Measurements from ENCODE around the gene ZDHHC11B.
"Not testable (repeated sequence)": the region's sequence is repeated elsewhere in the genome, so short reads cannot be mapped to it uniquely, and the experiment has no call there.

ZDHHC11B gene

DNA sequence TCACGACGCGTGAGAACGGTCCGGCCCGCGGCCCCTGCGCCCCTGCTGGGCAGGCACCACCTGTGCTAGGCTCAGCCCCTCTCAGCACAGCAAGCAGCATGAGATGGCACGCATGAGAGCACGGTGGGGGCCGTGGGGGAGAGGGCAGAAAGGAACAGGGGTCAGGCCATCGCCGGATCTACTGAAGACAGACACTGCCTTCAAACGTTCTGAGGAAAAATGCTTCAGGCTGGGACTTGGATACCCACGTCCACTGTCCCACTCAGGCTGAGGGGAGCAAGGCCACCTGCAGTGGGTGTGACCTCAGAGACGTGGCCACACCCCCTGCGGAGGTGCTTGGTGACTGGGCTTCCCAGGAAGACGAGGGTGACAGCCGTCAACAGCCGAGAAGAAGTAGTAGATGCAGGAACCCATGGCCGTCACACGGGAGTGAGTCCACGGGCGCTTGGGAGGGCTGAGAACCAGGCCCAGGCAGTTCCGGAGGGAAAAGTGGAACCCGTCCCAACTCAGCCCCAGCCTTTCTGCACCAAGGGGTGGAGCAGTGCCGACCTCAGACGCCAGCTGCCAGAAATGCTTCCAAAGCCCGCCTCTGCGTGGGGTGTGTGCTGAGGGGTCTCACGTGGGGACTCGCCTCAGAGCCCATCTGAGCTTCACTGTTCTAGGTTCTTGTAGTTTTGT, 104.3 kb downstream of the ZDHHC11B start:
- not testable (repeated sequence) for H3K4me1 Mint-ChIP-seq; H3K36me3 Mint-ChIP-seq; ATAC-seq (replicated peaks); H3K9me3 Mint-ChIP-seq; H3K27ac Mint-ChIP-seq; H3K4me3 Mint-ChIP-seq; DNase-seq
- H3K27me3 Mint-ChIP-seq, result peaks cover 20 to 47% of the 10 kb centered on the region in 2 donors

DNA sequence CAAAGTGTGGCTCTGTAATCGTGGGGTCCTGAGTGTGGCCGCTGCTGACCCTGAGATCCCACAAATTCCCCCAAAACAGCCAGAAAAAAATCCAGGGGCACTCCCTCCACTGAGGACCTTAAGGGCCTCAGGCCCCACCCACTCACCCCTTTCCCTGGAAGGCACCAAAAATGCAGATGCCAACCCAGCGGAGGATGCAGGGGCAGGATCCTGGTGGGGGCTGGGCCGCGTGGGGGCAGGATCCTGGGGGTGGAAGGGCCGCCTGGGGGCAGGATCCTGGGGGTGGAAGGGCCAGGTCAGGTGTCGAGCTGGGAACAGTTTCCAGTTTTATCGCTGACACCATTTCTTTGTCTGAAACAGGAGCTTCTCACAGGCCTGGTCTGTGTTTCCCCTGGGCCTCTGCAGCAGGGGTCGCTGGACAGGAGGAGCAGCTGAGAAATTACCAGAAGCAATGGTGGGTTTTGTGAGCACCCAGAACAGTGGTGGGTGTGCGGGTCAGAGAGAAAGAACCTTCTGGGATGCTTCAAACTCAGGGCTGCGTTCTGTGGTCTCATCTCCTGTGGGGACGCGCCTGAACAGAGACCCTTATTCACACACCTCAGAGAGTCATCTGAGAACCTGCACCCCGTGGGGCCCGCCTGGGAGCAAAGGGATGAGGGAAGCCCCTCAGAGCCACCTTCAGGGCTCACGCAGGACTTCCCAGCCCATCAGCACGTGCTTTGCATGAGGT, 105.2 kb downstream of the ZDHHC11B start:
- not testable (repeated sequence) for ATAC-seq (replicated peaks); H3K36me3 Mint-ChIP-seq; H3K9me3 Mint-ChIP-seq; H3K27ac Mint-ChIP-seq; DNase-seq; H3K4me1 Mint-ChIP-seq; H3K4me3 Mint-ChIP-seq
- peaks cover 15 to 39% of the 10 kb centered on the region in 2 donors for H3K27me3 Mint-ChIP-seq

DNA sequence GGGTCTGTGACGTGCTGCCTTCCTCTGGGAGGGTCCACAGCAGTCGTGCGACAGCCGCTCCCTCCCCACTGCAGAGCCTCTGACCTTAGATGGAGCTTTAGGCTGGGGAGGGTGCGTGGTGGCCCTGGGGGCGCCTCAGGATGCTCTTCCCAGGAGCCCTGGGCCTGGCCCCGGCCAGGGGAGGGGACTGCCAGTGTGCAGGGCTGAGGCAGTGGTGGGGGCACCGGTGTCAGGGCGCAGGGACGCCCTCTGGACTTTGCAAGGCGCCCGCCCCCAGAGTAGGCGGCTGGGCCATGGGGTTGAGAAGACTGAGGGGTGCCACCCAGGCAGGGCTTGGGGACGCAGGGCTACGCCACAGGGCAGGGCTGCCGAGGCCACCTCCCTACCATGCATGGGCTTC, 106.0 kb downstream of the ZDHHC11B start:
- H3K9me3 Mint-ChIP-seq; H3K4me1 Mint-ChIP-seq; H3K36me3 Mint-ChIP-seq; DNase-seq; H3K4me3 Mint-ChIP-seq; ATAC-seq (replicated peaks); H3K27ac Mint-ChIP-seq: not testable (repeated sequence)
- peaks cover 18 to 42% of the 10 kb centered on the region in 2 donors for H3K27me3 Mint-ChIP-seq

DNA sequence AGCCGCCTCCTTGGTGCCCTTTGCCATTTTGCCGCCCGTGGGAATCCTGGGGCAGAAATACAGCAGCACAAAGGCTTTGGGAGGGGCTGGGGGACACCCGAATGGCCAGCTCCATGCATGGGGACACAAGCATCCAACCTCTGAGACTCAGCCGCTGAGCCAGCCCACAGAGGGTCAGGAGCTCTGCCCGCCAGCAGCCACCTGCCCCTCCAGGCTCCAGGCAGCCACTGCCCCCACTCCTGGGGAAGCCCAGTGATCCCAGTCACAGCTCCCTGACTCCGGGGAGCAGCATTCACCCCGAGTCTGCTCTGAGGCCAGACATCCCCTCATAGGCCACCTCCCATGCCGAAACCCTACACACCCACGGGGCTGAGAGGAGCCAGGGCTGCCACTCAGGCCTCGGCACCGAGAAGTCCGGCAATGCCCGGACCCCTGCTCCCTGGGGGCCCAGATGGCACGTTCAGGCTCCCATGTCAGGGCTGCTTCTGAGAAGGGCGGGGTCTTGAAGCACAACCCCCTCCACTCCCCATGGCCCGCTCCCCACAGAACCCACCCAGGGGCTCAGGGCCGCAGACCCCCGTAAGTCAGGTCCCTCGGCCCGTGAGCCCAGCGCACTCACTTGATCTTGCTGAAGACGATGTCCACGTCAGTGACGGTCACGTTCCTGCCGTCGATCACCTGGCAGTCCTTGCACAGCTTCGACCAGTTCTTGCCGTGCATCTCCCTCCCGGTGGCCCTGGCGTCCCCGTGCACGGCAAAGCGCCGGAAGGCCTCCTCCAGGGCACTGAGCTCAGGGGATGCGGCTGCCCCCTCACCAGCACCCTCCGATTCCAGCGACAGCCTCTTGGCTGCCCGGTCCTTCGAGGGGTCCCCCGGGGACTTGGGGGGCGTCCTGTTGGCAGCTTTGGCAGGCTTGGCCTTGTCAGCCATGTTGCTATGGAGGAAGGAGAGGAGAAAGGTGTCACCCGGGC, 107.1 kb downstream of the ZDHHC11B start:
- H3K9me3 Mint-ChIP-seq, result no peaks in the 10 kb centered on the region
- peaks cover 27 to 53% of the 10 kb centered on the region in 2 donors for H3K27me3 Mint-ChIP-seq
- H3K4me3 Mint-ChIP-seq, result no peak overlapping the region
- ATAC-seq (replicated peaks) (no peak), DNase-seq (no peak)
- H3K4me1 Mint-ChIP-seq, result peaks cover 9 to 16% of the 10 kb centered on the region in 2 donors
- H3K36me3 Mint-ChIP-seq, result no peaks in the 10 kb centered on the region
- no peak overlapping the region for H3K27ac Mint-ChIP-seq

DNA sequence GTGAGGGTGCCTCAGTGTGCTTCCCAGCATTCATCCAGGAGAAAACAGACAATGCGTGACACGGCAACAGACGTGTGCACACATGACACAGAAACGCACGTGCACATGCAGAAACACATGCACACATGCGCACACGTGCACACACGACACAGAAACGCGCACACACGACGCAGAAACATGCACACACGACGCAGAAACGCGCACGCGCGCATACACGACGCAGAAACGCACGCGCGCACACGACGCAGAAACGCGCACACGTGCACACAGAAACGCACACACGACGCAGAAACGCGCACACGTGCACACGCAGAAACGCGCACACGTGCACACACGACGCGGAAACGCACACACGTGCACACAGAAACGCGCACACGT, 107.8 kb downstream of the ZDHHC11B start:
- Mint-ChIP-seq H3K27ac (no peak overlapping the region), H3K4me1 (peaks cover 10 to 23% of the 10 kb centered on the region in 2 donors), H3K27me3 (peaks cover 29 to 59% of the 10 kb centered on the region in 2 donors), H3K36me3 (no peaks in the 10 kb centered on the region), H3K4me3 (no peak overlapping the region), H3K9me3 (no peaks in the 10 kb centered on the region)
- DNase-seq (no peak), ATAC-seq (replicated peaks) (no peak)

DNA sequence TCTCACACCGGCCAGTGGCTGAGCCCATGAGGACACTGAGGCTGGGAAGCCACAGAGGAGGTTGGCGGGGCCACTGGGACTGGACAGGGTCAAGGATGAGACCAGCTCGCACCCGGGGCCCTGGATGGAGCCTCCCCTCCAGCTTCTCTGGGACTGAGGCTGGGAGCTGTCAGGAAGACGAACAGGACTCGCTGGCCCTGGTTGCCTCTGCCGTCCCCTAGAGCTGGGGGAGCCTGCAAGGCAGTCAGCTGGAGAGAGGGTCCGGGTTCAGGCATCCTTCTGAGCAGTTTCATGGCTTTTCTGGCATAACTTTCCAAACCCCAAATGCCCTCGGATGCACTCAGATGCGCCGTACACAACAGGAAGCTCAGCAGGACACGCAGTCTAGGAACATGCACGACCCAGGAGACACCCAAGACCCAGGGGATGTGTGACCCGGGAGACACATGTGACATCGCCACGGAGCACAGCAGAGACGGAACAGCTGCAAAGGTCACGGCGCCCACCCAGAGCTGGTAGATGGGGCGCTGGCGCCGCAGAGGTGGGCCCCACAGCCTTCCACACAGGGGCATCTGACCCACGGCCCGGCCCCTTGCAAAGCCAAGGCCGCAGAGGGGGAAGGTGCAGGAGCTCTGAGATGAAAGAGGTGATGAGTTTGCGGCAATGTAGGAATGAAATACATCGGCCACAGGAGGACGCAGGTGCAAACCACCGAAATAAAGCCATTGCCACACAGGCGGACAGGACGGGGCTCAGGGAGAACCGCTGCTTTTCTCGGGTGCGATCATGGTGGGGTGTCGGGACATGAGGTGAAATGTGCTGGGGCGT, 108.4 kb downstream of the ZDHHC11B start:
- DNase-seq (no peak), ATAC-seq (replicated peaks) (no peak)
- peaks cover 29 to 55% of the 10 kb centered on the region in 2 donors for H3K27me3 Mint-ChIP-seq
- peaks cover 10 to 23% of the 10 kb centered on the region in 2 donors for H3K4me1 Mint-ChIP-seq
- no peaks in the 10 kb centered on the region for H3K9me3 Mint-ChIP-seq
- no peak overlapping the region for H3K4me3 Mint-ChIP-seq
- no peaks in the 10 kb centered on the region for H3K36me3 Mint-ChIP-seq
- H3K27ac Mint-ChIP-seq, result no peak overlapping the region

DNA sequence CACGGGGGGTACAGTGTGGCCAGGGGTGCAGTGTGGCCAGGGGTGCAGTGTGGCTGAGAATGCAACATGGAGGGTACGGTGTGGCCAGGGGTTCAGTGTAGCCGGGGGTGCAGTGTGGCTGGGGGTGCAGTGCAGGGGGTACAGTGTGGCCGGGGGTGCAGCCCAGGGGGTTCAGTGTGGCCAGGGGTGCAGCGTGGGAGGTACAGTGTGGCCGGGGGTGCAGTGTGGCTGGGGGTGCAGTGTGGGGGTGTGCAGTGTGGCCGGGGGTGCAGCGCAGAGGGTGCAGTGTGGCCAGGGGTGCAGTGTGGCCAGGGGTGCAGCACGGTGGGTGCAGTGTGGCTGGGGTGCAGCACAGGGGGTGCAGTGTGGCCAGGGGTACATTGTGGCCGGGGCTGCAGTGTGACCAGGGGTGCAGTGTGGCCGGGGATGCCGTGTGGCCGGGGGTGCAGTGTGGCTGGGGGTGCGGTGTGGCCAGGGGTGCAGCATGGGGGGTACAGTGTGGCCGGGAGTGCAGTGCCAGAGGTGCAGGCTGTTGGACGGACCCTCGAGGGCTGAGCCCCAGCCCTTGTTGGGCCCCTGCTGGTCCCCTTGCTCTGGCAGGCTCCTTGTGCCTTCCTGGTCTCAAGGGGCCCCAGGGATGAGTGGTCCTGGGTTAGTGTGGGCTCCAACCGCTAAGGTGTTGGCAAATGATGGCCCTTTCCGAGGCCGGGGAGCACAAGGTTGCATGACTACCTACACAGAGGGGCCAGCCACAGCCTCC, 109.2 kb downstream of the ZDHHC11B start:
- H3K4me3 Mint-ChIP-seq, result no peak overlapping the region
- ATAC-seq (replicated peaks) (no peak), DNase-seq (no peak)
- peaks cover 29 to 51% of the 10 kb centered on the region in 2 donors for H3K27me3 Mint-ChIP-seq
- peaks cover 10 to 23% of the 10 kb centered on the region in 2 donors for H3K4me1 Mint-ChIP-seq
- H3K27ac Mint-ChIP-seq, result no peak overlapping the region
- H3K36me3 Mint-ChIP-seq, result no peaks in the 10 kb centered on the region
- H3K9me3 Mint-ChIP-seq, result no peaks in the 10 kb centered on the region

DNA sequence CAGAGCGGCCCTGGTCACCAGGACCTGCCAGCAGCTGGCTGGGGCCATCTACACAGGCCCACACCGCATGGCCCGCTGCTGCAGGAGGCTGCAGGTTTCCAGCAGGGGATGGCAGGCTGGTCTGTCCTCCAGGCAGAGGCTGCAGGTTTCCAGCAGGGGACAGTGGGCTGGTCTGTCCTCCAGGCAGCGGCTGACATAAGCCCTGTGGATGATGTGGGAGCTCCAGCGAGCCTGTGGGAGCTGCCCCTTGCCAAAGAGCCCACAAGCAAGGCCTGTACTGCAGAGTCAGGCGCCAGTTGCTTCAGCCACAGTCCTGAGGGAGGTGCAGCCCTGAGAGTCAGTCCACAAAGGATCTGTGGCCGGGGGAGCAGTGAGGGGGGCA, 109.9 kb downstream of the ZDHHC11B start:
- H3K36me3 Mint-ChIP-seq, result no peaks in the 10 kb centered on the region
- peaks cover 29 to 51% of the 10 kb centered on the region in 2 donors for H3K27me3 Mint-ChIP-seq
- H3K4me3 Mint-ChIP-seq, result no peak overlapping the region
- DNase-seq (no peak), ATAC-seq (replicated peaks) (no peak)
- no peaks in the 10 kb centered on the region for H3K9me3 Mint-ChIP-seq
- H3K27ac Mint-ChIP-seq, result peak overlapping the region; percentile 20
- peaks cover 10 to 23% of the 10 kb centered on the region in 2 donors for H3K4me1 Mint-ChIP-seq

DNA sequence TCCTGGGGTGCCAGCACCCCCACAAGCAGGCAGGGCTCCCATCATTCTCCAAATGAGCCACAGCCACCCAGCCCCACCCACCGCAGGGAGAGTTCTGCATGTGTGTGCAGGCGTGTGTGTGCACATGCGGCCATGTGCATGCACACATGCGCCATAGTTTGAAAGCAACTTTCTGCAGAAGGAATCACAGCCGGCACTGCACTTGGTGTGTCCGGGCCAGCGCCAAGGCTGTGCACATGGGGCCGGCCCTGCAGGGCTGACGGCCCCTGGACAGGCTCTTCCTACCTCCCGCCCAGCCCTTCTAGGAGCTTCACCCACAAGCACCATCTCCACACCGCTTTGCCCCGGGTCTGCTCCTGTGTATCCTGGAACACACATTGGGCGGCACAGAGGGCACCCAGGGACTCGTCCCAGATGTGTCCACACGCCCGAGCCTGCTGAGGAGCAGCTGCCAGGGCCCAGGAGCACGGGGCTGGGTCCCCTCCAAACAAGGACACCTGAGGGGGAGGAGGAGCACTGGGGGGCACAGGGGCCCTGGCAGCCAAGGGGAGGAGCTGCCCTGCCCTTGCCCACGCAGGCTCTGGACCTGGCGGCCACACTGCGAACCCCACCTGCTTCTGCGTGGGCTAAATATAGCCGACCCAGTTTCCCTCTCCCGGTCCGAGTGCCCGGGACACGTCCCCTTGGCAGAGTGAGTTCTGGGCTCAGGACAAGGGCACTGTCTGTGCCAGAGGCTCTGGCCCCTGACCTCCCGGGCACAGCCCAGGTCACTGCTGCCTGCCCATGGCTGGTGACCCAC, 110.5 kb downstream of the ZDHHC11B start:
- Mint-ChIP-seq H3K4me3 (no peak overlapping the region), H3K27ac (peak overlapping the region; percentile 5), H3K27me3 (peaks cover 29 to 47% of the 10 kb centered on the region in 2 donors), H3K9me3 (no peaks in the 10 kb centered on the region), H3K36me3 (no peaks in the 10 kb centered on the region), H3K4me1 (peaks cover 10 to 23% of the 10 kb centered on the region in 2 donors)
- no peak for DNase-seq
- ATAC-seq (replicated peaks), result no peak

DNA sequence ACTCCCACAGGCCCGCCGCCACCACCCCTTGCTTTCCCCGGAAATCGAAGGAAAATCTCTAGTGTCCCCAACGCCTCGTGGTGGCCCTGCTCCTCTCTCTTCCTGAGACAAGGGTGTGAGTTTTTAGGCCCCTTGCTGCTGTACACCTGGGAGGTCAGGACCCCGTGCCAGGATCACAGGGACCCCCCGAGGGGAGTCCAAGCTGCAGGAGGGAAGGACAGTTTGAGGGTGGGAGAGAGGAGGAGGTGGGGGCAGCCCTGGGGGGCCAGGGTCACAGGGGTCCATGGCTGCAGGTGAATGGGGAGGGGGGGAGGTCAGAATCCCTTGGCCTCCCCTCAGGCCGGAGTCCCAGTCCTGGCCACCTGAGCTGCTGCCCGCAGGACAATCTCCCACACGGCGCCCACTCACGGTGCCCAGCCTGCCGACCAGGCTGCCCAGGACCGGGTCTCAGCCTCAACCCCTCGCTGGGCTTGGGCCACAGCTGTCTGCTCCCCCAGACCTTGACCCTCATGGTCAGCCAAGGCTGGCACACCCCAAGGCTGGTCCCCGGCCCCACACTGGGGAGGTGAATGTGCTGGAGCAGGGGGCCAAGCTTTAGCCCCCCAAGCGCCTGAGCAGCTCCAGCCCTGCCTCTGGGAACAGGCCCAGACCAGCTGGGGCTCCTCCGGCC, 111.2 kb downstream of the ZDHHC11B start:
- no peak overlapping the region for H3K27ac Mint-ChIP-seq

DNA sequence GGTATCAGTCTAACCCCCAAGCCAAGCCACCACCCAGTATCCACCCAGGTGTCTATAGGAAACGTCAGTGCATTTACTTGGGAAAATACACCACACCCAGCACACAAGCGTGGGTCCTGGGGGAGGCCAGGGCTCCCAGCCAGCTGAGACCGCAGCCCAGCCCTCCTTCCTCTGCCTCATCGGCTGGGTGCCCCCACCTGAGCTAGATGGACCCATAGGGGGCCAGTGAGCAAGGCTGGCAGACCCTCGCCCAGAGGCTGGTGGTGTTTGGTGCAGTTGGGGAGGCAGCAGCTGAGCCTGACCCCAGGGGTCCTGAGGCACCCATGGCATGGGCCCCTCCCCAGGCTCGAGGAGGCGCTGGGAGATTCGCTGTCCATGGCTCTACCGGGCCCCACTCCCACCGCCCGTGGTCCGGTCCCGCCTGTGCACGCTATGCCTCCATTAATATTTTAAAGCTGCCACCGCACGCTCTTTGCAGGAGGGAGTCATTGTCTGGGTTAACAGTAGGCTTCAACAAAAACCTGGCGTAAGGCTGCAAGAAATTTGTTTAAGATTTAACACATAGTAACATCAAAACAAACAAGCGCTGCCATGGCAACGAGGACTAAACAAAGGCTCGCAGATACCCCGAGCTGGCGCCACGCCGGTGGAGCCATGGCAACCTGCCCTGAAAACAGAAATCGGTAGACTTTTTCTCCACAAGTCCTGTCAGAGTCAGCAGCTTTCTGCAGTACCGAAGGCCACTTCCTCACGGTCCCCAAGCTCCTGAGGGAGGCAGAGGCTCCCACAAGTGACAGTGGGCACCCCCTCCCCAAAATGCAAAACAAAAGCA, 112.0 kb downstream of the ZDHHC11B start:
- DNase-seq (no peak), ATAC-seq (replicated peaks) (peak; percentile 24 to 36)
- H3K27ac Mint-ChIP-seq, result peak overlapping the region; percentile 63
- peak overlapping the region in 1 of 2 donors; percentile 18 for H3K4me3 Mint-ChIP-seq
- H3K9me3 Mint-ChIP-seq, result no peaks in the 10 kb centered on the region
- peaks cover 29 to 44% of the 10 kb centered on the region in 2 donors for H3K27me3 Mint-ChIP-seq
- peaks cover 10 to 23% of the 10 kb centered on the region in 2 donors for H3K4me1 Mint-ChIP-seq
- peaks cover 4 to 5% of the 10 kb centered on the region in 2 donors for H3K36me3 Mint-ChIP-seq

More for the DNA sequence above, 111.2 kb downstream of the ZDHHC11B start:
- Mint-ChIP-seq H3K4me1 (peaks cover 10 to 23% of the 10 kb centered on the region in 2 donors), H3K27me3 (peaks cover 29 to 45% of the 10 kb centered on the region in 2 donors), H3K9me3 (no peaks in the 10 kb centered on the region), H3K4me3 (peak overlapping the region in 1 of 2 donors; percentile 18), H3K36me3 (no peaks in the 10 kb centered on the region)
- no peak for DNase-seq
- no peak for ATAC-seq (replicated peaks)

Data from stimulated activated naive B cell treated with anti-CD40 and anti-IgM and Interleukin-4, amounts not matched to agents 10 μg/mL and 1 μg/mL and 100 μg/mL, for 72 hours (primary cell).